Mesendoderm (in vitro differentiated cells): ENCODE data around the gene PRDM16.

Source experiments
- DNase-seq: peaks from one replicate; pipeline ENCODE4 v3.0.0; 2013
- H2AK5ac ChIP-seq: 2 replicates; pipeline ENCODE4 v1.6.1; 2013; ENCODE audit warnings: low read length, inconsistent platforms
- H2BK120ac ChIP-seq: 2 replicates; pipeline ENCODE4 v1.6.1; 2013; ENCODE audit warnings: low read depth, mild to moderate bottlenecking, low read length, moderate library complexity, mixed read lengths
- H2BK15ac ChIP-seq: replicated peaks from 2 replicates; pipeline ENCODE4 v1.6.1; 2013; ENCODE audit warnings: low read depth, mild to moderate bottlenecking, moderate library complexity
- H2BK5ac ChIP-seq: 2 replicates; pipeline ENCODE4 v1.6.1; 2013; ENCODE audit warnings: low read length, inconsistent platforms
- H3K18ac ChIP-seq: 2 replicates; pipeline ENCODE4 v1.6.1; 2013; ENCODE audit warnings: mild to moderate bottlenecking, low read length, mixed read lengths
- H3K23ac ChIP-seq: one replicate; pipeline ENCODE4 v1.6.1; 2013; ENCODE audit warnings: low read length
- H3K27ac ChIP-seq: 2 replicates; pipeline ENCODE4 v1.5.1; 2013; ENCODE audit warnings: low read depth, mild to moderate bottlenecking, inconsistent platforms, low read length, moderate library complexity
- H3K27me3 ChIP-seq: 2 replicates; pipeline ENCODE4 v1.6.1; 2013; ENCODE audit warnings: low read length, control low read depth, mild to moderate bottlenecking, inconsistent platforms; ENCODE audit not compliant: insufficient read depth, poor library complexity
- H3K36me3 ChIP-seq: 2 replicates; pipeline ENCODE4 v1.6.1; 2013; ENCODE audit warnings: low read length, inconsistent platforms; ENCODE audit not compliant: control insufficient read depth, insufficient read depth
- H3K4ac ChIP-seq: one replicate; pipeline ENCODE4 v1.6.1; 2013; ENCODE audit warnings: low read depth, mild to moderate bottlenecking, low read length, moderate library complexity
- H3K4me1 ChIP-seq: 2 replicates; pipeline ENCODE4 v1.6.1; 2013; ENCODE audit warnings: low read depth, low read length, inconsistent platforms; ENCODE audit not compliant: control insufficient read depth
- H3K4me2 ChIP-seq: 2 replicates; pipeline ENCODE4 v1.6.1; 2013; ENCODE audit warnings: low read length
- H3K4me3 ChIP-seq: 2 replicates; pipeline ENCODE4 v1.5.1; 2013; ENCODE audit warnings: mild to moderate bottlenecking, low read length
- H3K56ac ChIP-seq: one replicate; pipeline ENCODE4 v1.6.1; 2013; ENCODE audit warnings: low read length
- H3K79me1 ChIP-seq: 2 replicates; pipeline ENCODE4 v1.6.1; 2013; ENCODE audit warnings: low read length, inconsistent platforms
- H3K79me2 ChIP-seq: 2 replicates; pipeline ENCODE4 v1.6.1; 2013; ENCODE audit warnings: mild to moderate bottlenecking, low read length; ENCODE audit not compliant: control insufficient read depth, insufficient read depth
- H3K9ac ChIP-seq: 2 replicates; pipeline ENCODE4 v1.6.1; 2013; ENCODE audit warnings: low read length, inconsistent platforms
- H4K5ac ChIP-seq: one replicate; pipeline ENCODE4 v1.6.1; 2013; ENCODE audit warnings: low read length
- H4K8ac ChIP-seq: one replicate; pipeline ENCODE4 v1.6.1; 2013; ENCODE audit warnings: low read depth, mild to moderate bottlenecking, control low read depth, low read length, moderate library complexity
- WGBS: extraction: QIAGEN DNeasy Blood & Tissue Kit; methylation state at CpG from one replicate; pipeline ENCODE4 v1.1.7; 2013; ENCODE audit warnings: low lambda C conversion rate, missing lambda C conversion rate; ENCODE audit not compliant: insufficient coverage; ENCODE audit errors: extremely low coverage; 5-methylcytosine and 5-hydroxymethylcytosine counted together

Gene PRDM16

DNA sequence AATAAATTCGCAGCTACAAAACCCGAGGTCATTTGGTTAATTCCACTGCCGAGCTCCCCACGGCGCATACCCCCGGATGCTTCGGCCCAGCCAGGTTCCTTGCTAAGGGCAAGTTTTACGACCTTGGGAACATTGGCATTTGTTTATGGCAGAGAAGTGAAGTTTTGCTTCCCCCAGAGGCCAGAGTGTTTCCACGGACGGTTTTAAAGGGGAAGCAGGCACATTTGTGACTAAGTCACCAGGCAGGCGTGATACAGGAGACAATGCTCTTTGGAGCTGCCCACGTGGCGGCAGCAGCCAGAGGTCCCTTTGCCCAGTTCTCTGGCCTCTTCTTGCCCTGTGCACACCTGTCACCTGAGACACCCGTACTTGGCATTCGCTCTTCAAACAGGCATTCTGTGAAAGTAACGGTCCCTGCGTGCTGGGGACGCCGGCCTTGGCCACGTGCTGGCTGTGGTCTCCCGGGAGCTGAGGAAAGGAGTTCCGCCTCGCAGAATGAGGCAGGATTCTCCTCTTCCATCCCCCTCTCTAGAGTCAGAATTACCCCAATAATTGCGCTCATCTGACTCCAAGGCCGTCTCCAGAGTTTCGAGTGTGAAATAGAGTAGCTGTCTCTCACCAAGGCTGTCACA is 138.3 kb downstream of the PRDM16 start:
- Histone ChIP-seq H4K8ac (no peak overlapping the region), H2AK5ac (no peak overlapping the region), H3K4me3 (no peak overlapping the region), H3K36me3 (no peaks in the 10 kb centered on the region), H2BK120ac (no peak overlapping the region), H3K79me1 (no peaks in the 10 kb centered on the region), H4K5ac (no peak overlapping the region), H3K18ac (no peak overlapping the region), H3K79me2 (no peaks in the 10 kb centered on the region), H3K9ac (no peak overlapping the region), H3K4me2 (no peak overlapping the region), H3K56ac (no peak overlapping the region), H3K23ac (no peak overlapping the region), H3K27ac (no peak overlapping the region), H3K27me3 (no peaks in the 10 kb centered on the region), H3K4ac (no peak overlapping the region), H2BK5ac (no peak overlapping the region), H2BK15ac (no peak overlapping the region), H3K4me1 (no peaks in the 10 kb centered on the region)
- WGBS, result no CpG with 5 or more reads among the region's 26 CpGs
- DNase-seq, result no peak

DNA sequence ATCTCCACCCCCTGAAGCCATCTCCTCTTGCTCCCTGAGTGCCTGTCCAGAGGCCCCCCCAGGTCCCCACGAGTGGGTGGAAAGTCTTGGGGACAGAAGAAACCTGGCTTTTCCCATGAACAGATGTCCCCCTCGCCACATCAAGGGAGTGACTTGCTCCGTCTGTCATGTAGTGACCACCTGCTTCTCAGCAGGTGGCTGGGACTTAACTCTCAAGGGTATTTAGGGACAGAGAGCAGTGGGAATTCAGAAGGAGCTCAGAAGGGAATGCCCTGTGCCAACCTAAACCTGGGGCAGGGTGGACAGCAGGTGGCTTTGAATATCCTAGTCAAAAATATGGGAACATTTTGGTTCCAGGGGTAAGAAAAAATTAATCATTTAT is 139.8 kb downstream of the PRDM16 start:
- H3K27me3 ChIP-seq, result no peaks in the 10 kb centered on the region
- no peak overlapping the region for H3K4me3 ChIP-seq

DNA sequence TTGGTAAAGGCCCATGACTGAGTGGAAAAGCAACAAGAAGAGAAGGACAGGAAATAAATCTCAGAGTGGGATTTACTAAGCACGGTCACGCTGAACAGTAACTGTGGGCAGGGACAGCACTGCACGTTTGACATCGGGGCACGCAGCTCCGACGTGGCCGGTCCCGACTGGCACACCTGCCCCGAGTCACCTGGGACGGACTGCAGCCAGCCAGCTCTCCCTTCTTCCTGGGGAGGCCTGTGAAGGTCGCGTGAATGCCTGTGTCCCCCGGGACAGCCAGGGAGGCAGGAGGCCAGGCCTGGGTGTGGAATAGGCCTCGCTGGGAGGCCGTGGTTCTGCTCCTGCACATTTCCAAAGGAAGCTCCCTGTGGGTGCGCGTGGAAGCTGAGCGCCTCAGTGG is 140.2 kb downstream of the PRDM16 start:
- Histone ChIP-seq H3K4me1 (no peaks in the 10 kb centered on the region), H2BK15ac (no peak overlapping the region), H2AK5ac (no peak overlapping the region), H3K4me2 (no peak overlapping the region), H4K8ac (no peak overlapping the region), H3K36me3 (no peaks in the 10 kb centered on the region), H2BK5ac (no peak overlapping the region), H3K4me3 (no peak overlapping the region), H3K56ac (no peak overlapping the region), H3K27me3 (no peaks in the 10 kb centered on the region), H2BK120ac (no peak overlapping the region), H3K27ac (no peak overlapping the region), H4K5ac (no peak overlapping the region), H3K9ac (no peak overlapping the region), H3K79me2 (no peaks in the 10 kb centered on the region), H3K79me1 (no peaks in the 10 kb centered on the region), H3K23ac (no peak overlapping the region), H3K18ac (no peak overlapping the region), H3K4ac (no peak overlapping the region)
- no peak for DNase-seq
- WGBS, result no CpG with 5 or more reads among the region's 19 CpGs

More for the DNA sequence above, 139.8 kb downstream of the PRDM16 start:
- Histone ChIP-seq H3K27ac (no peak overlapping the region), H3K4ac (no peak overlapping the region), H4K5ac (no peak overlapping the region), H3K36me3 (no peaks in the 10 kb centered on the region), H2BK15ac (no peak overlapping the region), H3K79me2 (no peaks in the 10 kb centered on the region), H3K23ac (no peak overlapping the region), H4K8ac (no peak overlapping the region), H2BK120ac (no peak overlapping the region), H2AK5ac (no peak overlapping the region), H3K56ac (no peak overlapping the region), H2BK5ac (no peak overlapping the region), H3K79me1 (no peaks in the 10 kb centered on the region), H3K9ac (no peak overlapping the region), H3K4me1 (no peaks in the 10 kb centered on the region), H3K4me2 (no peak overlapping the region), H3K18ac (no peak overlapping the region)
- no CpG with 5 or more reads among the region's 3 CpGs for WGBS
- DNase-seq, result no peak

DNA sequence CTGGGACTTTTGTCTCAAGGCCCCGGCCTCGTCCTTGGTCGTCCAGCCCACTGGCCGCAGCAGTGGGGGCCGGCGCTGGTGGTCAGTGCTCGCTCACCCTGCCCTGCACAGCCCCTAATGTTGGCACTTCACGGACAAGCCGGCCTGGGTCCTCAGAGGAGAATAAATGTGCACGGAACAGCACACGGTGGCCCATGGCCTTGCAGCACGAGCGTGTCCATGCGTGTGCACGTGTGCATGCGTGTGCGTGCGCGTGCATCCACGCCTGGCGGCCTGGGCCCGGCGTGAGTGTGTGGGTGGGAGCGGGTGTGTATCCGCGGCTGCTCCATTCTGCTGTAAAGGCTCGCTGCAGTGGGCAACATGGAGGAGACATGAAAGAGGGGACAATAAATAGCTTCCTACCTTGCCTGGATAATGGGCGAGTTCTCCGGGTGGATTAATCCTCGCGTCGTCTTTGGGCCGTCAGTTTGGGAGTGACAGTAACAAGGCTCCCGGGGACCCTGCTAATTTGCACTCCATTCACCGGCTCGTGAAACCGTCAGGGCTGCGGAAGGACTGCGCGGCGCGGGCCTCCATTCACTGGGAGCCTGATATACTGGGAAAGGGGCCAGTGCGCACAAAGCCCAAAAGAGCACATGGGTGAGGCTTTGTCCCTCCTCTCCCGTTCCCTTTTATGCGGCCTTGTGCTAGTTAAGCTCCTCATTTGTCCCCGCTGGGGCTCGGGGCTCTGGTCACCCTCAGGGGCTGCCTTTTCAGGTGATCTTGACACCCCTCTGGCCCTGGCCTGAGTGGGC is 142.8 kb downstream of the PRDM16 start:
- no peaks in the 10 kb centered on the region for H3K36me3 ChIP-seq
- no peaks in the 10 kb centered on the region for H3K4me1 ChIP-seq
- H3K9ac ChIP-seq, result no peak overlapping the region
- H2BK120ac ChIP-seq, result no peak overlapping the region
- WGBS, result no CpG with 5 or more reads among the region's 47 CpGs
- H3K27me3 ChIP-seq, result no peaks in the 10 kb centered on the region
- H3K18ac ChIP-seq, result no peak overlapping the region
- H3K27ac ChIP-seq, result no peak overlapping the region
- H3K23ac ChIP-seq, result no peak overlapping the region
- no peak overlapping the region for H2AK5ac ChIP-seq
- H3K4me2 ChIP-seq, result no peak overlapping the region
- H3K4me3 ChIP-seq, result no peak overlapping the region
- H4K5ac ChIP-seq, result no peak overlapping the region
- H4K8ac ChIP-seq, result no peak overlapping the region
- H3K79me1 ChIP-seq, result no peaks in the 10 kb centered on the region
- no peak for DNase-seq
- no peak overlapping the region for H3K4ac ChIP-seq
- no peak overlapping the region for H2BK15ac ChIP-seq
- H2BK5ac ChIP-seq, result no peak overlapping the region
- no peaks in the 10 kb centered on the region for H3K79me2 ChIP-seq
- H3K56ac ChIP-seq, result no peak overlapping the region

DNA sequence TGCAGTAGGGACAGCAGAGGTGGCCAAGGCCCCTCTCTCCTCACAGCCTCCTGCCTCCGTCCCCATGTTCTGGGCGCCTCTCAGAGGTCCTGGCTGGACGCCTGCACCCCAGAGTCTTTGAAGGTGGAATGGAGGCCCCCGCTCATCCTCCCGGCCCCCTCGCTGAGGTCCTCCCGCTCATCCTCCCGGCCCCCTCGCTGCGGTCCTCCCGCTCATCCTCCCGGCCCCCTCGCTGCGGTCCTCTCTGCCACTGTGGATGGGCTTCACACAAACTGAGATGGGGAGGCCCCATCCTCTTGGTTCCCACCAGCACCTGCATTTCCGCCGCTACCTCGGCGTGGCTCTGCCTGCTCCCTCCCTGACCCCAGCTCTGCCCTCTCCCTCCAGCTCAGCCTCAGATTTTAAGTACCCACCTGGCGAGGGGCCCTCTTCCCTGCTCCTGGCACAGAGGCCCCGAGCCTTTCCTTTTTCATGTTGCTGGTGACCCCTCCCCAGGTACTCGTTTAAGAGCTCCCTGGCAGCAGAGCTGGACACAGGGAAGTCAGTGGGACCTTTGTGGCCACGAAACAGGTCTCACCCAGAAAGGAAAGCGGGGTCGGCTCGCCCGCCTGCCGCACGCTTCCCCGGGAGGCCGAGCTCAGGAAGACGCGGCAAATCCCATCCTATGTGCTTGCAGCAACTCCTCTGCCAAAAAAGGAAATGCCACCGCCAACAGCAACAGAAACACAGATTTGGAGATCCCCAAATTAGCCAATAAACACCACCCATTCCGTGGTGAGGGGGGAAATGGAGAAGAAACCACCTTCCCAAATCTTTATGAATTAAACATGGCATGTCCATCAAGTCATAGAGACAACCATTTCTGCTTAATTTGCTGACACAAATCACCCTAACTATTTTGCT is 143.7 kb downstream of the PRDM16 start:
- Histone ChIP-seq H3K23ac (no peak overlapping the region), H3K79me1 (no peaks in the 10 kb centered on the region), H3K4ac (no peak overlapping the region), H2BK15ac (no peak overlapping the region), H3K79me2 (no peaks in the 10 kb centered on the region), H3K9ac (no peak overlapping the region), H3K4me3 (no peak overlapping the region), H3K27ac (no peak overlapping the region), H3K36me3 (no peaks in the 10 kb centered on the region), H2AK5ac (no peak overlapping the region), H3K56ac (no peak overlapping the region), H2BK120ac (no peak overlapping the region), H4K8ac (no peak overlapping the region), H4K5ac (no peak overlapping the region), H3K4me1 (no peaks in the 10 kb centered on the region), H3K4me2 (no peak overlapping the region), H3K18ac (no peak overlapping the region), H2BK5ac (no peak overlapping the region), H3K27me3 (no peaks in the 10 kb centered on the region)
- DNase-seq, result no peak
- WGBS, result no CpG with 5 or more reads among the region's 34 CpGs
